T-helper 2 cell treated with Interferon-gamma antibody and Interleukin-4, amounts not matched to agents 5 μg/mL and 100 μg/mL, for 36 hours (primary cell): ENCODE measurements around the gene TMEM62.
"Not testable (repeated sequence)": the region's sequence is repeated elsewhere in the genome, so short reads cannot be mapped to it uniquely, and the experiment has no call there.

Experiments used
- DNase-seq: peaks from one replicate; pipeline ENCODE4 v3.0.0; 2021; ENCODE audit warnings: low spot score
- H3K27ac Mint-ChIP-seq: one replicate; pipeline ENCODE4 v1.8.0; 2021; ENCODE audit warnings: mild to moderate bottlenecking, mixed read lengths
- H3K27me3 Mint-ChIP-seq: one replicate; pipeline ENCODE4 v1.8.0; 2021; ENCODE audit warnings: low read depth, mixed read lengths
- H3K36me3 Mint-ChIP-seq: one replicate; pipeline ENCODE4 v1.8.0; 2021; ENCODE audit warnings: low read depth, mixed read lengths
- H3K4me1 Mint-ChIP-seq: one replicate; pipeline ENCODE4 v1.8.0; 2021; ENCODE audit warnings: low read depth, mixed read lengths
- H3K4me3 Mint-ChIP-seq: one replicate; pipeline ENCODE4 v1.8.0; 2022; ENCODE audit warnings: mild to moderate bottlenecking, moderate library complexity, mixed read lengths
- H3K9me3 Mint-ChIP-seq: one replicate; pipeline ENCODE4 v1.8.0; 2021; ENCODE audit warnings: mixed read lengths

TMEM62 gene

DNA sequence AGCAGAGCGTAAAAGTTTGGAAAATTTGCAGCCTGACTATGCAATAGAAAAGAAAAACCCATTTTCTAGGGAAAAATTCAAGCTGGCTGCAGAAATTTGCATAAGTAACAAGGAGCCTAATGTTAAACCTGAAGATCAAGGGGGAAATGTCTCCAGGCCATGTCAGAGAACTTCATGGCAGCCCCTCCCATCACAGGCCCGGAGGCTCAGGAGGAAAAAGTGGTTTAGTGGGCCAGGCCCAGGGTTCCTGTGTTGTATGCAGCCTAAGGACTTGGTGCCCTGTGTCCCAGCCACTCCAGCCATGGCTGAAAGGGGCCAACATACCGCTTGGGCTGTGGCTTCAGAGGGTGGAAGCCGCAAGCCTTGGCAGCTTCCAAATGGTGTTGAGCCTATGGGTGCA lies 65.2 kb downstream of the TMEM62 start:
- H3K4me1 Mint-ChIP-seq, H3K9me3 Mint-ChIP-seq, H3K27ac Mint-ChIP-seq, H3K27me3 Mint-ChIP-seq, DNase-seq, H3K4me3 Mint-ChIP-seq: not testable (repeated sequence)
- peaks cover 27% of the 10 kb centered on the region for H3K36me3 Mint-ChIP-seq

DNA sequence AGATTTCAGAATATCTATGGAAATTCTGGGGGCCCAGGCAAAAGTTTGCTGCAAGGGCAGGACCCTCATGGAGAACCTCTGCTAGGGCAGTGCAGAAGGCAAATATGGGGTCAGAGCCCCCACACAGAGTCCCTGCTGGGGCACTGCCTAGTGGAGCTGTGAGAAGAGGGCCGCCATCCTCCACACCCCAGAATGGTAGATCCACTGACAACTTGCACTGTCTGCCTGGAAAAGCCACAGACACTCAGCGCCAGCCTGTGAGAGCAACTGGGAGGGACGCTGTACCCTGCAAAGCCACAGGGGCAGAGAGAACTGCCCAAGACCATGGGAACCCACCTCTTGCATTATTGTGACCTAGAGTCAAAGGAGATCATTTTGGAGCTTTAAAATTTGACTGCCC lies 65.6 kb downstream of the TMEM62 start:
- DNase-seq: no peak
- Mint-ChIP-seq H3K27ac (no peak overlapping the region), H3K36me3 (peaks cover 27% of the 10 kb centered on the region), H3K27me3 (no peaks in the 10 kb centered on the region), H3K4me1 (peaks cover 5% of the 10 kb centered on the region), H3K4me3 (no peak overlapping the region), H3K9me3 (peaks cover 4% of the 10 kb centered on the region)

GRCh38 chr15:43199945-43200488 lies 66.6 kb downstream of the TMEM62 start:
- Mint-ChIP-seq H3K9me3 (peaks cover 4% of the 10 kb centered on the region), H3K27me3 (no peaks in the 10 kb centered on the region), H3K36me3 (peaks cover 20% of the 10 kb centered on the region), H3K4me3 (no peak overlapping the region), H3K4me1 (peaks cover 8% of the 10 kb centered on the region), H3K27ac (no peak overlapping the region)
- no peak for DNase-seq

DNA sequence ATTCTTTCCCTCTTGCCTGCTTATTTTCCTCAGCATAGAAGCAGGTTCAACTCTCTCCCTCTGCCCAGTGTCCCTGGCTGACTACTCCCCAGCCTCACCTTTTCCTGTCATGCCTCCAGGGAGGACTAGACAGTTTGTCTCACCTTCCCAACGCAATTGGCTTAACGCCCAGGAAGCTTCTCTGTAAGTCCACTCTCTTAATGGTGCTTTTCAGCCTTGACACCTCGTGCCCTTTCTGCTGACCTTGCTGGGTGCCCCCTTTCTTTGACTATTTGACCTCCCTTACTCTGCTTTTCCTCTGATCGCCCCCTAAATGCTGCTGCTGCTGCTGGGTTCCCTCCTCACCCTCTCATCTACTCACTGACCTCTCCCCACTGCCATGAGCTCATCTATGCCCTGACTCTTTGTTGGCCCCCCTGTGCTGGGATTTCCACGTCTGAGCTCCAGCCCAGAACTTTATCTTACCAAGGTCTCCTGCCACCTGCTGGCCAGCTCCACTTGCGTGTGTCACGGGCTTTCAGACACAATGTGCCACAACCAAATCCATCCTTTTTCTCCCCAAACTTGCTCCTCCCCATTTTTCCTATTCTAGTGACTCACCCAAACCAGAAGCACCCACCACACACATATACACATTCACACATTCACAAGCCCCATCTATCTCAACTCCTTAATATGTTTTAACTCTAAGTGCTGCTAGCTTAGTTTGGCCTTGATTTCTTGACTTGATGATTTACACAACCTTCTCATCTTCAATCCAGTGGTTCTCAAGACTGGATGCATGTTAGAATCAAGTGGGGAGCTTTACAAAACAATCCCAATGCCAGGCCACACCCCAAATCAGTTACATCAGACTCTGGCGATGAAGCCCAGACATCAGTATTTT lies 70.9 kb downstream of the TMEM62 start:
- H3K9me3 Mint-ChIP-seq: no peaks in the 10 kb centered on the region
- no peak overlapping the region for H3K27ac Mint-ChIP-seq
- DNase-seq: peak; percentile 42
- H3K4me1 Mint-ChIP-seq: peaks cover 8% of the 10 kb centered on the region
- no peak overlapping the region for H3K4me3 Mint-ChIP-seq
- peaks cover 9% of the 10 kb centered on the region for H3K27me3 Mint-ChIP-seq
- H3K36me3 Mint-ChIP-seq: no peaks in the 10 kb centered on the region

DNA sequence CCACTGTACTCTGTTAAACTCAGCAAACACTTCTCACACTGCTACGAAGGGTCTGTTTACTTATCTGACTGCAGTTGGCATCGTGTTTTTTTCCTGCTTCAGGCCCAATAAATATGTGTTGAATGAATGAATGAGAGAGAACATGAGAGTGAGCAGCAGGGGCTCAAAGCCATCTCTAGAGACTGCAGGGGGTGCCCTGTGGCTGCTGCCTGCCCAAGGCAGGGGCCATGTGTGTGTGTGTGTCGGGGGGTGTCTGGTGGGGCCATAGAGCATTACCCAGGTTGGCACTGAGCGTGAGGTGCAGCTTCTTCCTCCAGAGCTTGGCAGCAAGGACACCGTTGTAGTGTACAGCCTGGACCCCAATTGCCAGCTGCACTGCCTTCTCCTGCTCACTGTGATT lies 72.7 kb downstream of the TMEM62 start:
- Mint-ChIP-seq H3K27ac (no peak overlapping the region), H3K27me3 (peaks cover 9% of the 10 kb centered on the region), H3K4me1 (peaks cover 3% of the 10 kb centered on the region), H3K4me3 (no peak overlapping the region), H3K9me3 (no peaks in the 10 kb centered on the region), H3K36me3 (no peaks in the 10 kb centered on the region)
- no peak for DNase-seq

DNA sequence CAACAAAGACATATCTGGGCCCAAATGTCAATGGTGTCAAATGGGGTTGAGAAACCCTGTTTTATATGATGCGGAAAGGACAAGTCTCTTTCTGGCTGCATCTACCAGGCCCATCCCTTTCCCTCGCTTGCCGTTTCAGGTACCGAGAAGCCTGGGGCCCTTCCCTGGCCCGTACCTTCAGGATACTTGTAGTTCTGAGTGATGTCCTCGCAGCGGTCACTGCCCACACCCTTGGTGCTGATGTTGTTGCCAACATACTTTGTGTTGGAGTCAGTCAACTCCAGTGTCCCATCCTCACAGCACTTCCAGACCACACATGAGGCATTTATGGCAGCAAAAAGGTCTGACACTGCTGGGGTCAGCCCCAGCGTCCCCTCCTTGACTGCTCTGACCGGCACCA lies 73.6 kb downstream of the TMEM62 start:
- Mint-ChIP-seq H3K9me3 (no peaks in the 10 kb centered on the region), H3K4me1 (peaks cover 3% of the 10 kb centered on the region), H3K4me3 (no peak overlapping the region), H3K27ac (no peak overlapping the region), H3K27me3 (peaks cover 9% of the 10 kb centered on the region), H3K36me3 (no peaks in the 10 kb centered on the region)
- no peak for DNase-seq

- peaks cover 9% of the 10 kb centered on the region for H3K27me3 Mint-ChIP-seq
- no peak overlapping the region for H3K27ac Mint-ChIP-seq
- H3K4me3 Mint-ChIP-seq: no peak overlapping the region
- H3K36me3 Mint-ChIP-seq: no peaks in the 10 kb centered on the region
- H3K9me3 Mint-ChIP-seq: no peaks in the 10 kb centered on the region
- no peak for DNase-seq
- peaks cover 3% of the 10 kb centered on the region for H3K4me1 Mint-ChIP-seq
These were observed 74.9 kb downstream of the TMEM62 start for GRCh38 chr15:43208052-43209002.

GRCh38 chr15:43209059-43209824 lies 75.9 kb downstream of the TMEM62 start:
- H3K4me3 Mint-ChIP-seq: no peak overlapping the region
- H3K27me3 Mint-ChIP-seq: peaks cover 9% of the 10 kb centered on the region
- H3K9me3 Mint-ChIP-seq: no peaks in the 10 kb centered on the region
- no peak for DNase-seq
- H3K36me3 Mint-ChIP-seq: no peaks in the 10 kb centered on the region
- H3K4me1 Mint-ChIP-seq: peaks cover 1% of the 10 kb centered on the region
- no peak overlapping the region for H3K27ac Mint-ChIP-seq

DNA sequence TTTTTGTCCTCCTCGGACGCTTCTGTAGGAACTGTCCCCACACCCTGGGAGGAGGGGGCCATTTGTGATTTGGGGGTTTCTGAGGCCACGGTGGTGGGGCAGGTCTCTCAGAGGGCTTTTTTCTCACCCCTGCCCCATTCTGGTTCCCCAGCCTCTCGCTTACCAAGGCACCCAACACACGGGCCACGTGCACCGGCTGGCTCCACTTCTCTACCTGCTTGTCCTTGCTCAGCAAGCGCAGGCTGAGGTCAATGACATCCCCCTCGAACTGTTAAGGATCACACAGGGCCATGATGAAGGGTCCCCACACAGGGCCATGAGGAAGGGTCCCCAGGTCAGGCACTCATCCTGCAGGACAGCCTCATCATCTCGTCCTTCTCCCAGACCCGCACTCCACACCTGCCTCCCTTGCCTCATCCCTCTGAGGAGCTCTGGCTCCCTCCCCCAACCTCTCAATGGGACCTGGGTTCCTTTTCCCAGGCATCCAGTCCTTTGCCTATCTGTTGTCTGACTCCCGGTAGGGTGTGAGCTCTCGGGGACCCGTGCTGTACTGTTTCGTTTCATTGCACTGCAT lies 76.9 kb downstream of the TMEM62 start:
- no peak overlapping the region for H3K4me3 Mint-ChIP-seq
- no peak overlapping the region for H3K27ac Mint-ChIP-seq
- DNase-seq: no peak
- peaks cover 9% of the 10 kb centered on the region for H3K27me3 Mint-ChIP-seq
- H3K36me3 Mint-ChIP-seq: no peaks in the 10 kb centered on the region
- no peaks in the 10 kb centered on the region for H3K4me1 Mint-ChIP-seq
- no peaks in the 10 kb centered on the region for H3K9me3 Mint-ChIP-seq

GRCh38 chr15:43210807-43211206 lies 77.4 kb downstream of the TMEM62 start:
- Mint-ChIP-seq H3K9me3 (no peaks in the 10 kb centered on the region), H3K27me3 (peaks cover 9% of the 10 kb centered on the region), H3K4me3 (no peak overlapping the region), H3K36me3 (no peaks in the 10 kb centered on the region), H3K4me1 (no peaks in the 10 kb centered on the region), H3K27ac (no peak overlapping the region)
- DNase-seq: no peak

DNA sequence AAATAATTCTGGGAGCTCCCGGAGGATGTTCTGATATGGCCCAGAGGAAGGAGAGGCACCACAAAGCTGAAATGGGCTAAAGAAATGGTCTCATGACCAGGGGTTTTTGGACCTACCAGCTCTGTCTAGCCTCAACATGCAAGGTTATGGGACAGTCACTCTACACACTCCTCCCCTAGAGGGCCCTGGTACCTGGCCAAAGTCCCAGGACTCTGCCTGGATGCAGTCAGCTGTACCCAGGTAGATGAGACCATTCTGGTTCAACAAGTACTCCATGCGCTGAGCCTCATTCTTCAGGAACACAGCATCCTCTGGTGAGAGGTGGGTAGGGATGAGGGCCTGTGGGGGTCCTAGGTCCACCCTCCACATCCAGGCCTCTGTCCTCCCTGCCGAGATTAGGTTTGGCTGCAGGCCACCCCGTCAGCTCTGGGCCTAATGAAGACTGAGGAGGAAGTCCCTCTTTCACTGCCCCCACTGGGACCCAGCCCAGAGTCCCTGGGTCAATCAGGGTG lies 77.9 kb downstream of the TMEM62 start:
- H3K4me3 Mint-ChIP-seq: no peak overlapping the region

DNA sequence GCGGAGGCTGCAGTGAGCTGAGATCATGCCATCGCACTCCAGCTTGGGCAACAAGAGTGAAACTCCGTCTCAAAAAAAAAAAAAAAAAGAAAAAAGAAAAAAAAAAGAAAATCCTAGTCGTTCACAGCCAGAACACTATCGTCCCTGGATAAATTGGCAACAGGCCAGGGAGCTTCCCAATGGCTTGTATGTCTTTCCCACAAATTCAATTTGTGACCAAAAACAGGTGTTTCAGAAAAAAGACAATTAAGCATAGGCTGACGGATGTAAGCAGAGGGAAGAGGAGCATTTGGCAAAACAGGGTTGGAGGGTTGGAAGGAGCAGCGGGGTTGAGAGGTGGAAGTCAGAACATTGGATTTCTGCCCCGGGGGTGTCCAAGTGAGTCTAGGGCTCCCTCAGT lies 78.9 kb downstream of the TMEM62 start:
- Mint-ChIP-seq H3K4me1 (no peaks in the 10 kb centered on the region), H3K27me3 (peaks cover 13% of the 10 kb centered on the region)

More for the DNA sequence above, 77.9 kb downstream of the TMEM62 start:
- Mint-ChIP-seq H3K9me3 (no peaks in the 10 kb centered on the region), H3K27ac (no peak overlapping the region), H3K36me3 (no peaks in the 10 kb centered on the region), H3K4me1 (no peaks in the 10 kb centered on the region), H3K27me3 (peaks cover 9% of the 10 kb centered on the region)
- no peak for DNase-seq

DNA sequence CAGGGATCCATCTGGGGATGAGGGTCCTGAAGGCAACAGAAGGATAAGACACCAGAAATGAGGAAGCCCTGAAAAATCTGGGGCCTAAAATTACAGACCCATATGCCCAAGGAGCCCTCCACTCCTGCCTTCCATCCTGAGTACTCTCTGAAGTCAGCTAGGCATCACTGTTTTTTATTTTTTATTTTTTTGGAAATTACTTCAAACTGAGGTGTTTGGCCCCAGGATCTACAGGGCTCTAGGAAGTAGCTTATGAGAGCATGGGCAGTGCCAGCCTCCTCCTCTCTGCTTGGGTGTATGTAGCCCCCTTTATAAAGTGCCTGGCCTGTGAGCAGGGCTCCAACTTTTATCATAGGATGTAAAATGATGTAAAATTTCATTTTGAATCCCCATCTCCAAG lies 79.6 kb downstream of the TMEM62 start:
- peaks cover 10% of the 10 kb centered on the region for H3K27me3 Mint-ChIP-seq
- H3K4me1 Mint-ChIP-seq: no peaks in the 10 kb centered on the region
- H3K36me3 Mint-ChIP-seq: no peaks in the 10 kb centered on the region
- H3K9me3 Mint-ChIP-seq: peaks cover 4% of the 10 kb centered on the region
- no peak for DNase-seq
- H3K4me3 Mint-ChIP-seq: no peak overlapping the region
- H3K27ac Mint-ChIP-seq: no peak overlapping the region

More for the DNA sequence above, 78.9 kb downstream of the TMEM62 start:
- Mint-ChIP-seq H3K9me3 (peaks cover 4% of the 10 kb centered on the region), H3K27ac (no peak overlapping the region), H3K36me3 (no peaks in the 10 kb centered on the region), H3K4me3 (no peak overlapping the region)
- no peak for DNase-seq
